GM21717 (cell line): ENCODE results near the gene LATS2.

Experiments used
- ATAC-seq: cut with Tn5 transposase; IDR thresholded peaks from one replicate; pipeline ENCODE4 v1.9.1; 2021; ENCODE audit warnings: mild to moderate bottlenecking, moderate library complexity; ENCODE audit not compliant: unreplicated experiment

Gene LATS2

DNA sequence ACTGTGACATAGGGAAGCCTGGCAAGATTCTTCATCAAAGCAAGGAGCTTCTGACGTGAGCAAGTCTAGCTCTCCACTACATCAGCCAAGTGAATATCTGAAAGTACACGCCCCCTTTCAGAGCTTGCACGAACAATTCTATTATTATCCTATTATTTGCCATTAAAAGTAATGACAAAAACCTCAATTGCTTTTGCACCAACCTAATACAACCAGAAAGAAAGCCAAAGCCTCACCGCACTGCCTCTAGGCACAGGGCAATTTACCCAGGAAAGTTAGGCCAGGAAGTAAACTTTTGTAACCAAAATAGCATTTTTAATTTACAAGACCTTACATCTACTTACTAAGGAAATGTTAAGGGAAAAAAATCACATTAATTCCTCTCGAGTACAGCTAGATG lies 41.2 kb downstream of the LATS2 start:
- ATAC-seq, result no peak

DNA sequence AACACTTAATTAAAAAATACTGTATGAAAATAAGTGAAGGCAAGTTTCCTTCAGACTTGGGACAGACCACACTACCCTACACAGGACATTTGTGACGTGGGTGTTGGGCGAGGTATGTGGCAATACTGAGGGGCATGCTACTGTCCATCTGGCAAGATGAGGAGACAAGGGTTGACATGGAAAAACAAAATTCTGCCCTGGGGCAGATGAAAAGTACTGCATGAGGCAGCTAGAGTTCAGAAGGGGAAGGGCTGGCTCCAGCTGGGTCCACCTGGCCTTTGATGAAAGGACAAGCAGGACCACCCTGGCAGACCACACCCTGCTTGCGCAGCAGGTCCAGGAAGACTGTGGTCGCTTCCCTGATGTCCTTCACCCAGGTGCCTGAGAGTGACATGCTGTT lies 43.2 kb downstream of the LATS2 start:
- ATAC-seq, result no peak

- ATAC-seq, result no peak
Observed at GRCh38 chr13:21016487-21016886, 44.9 kb downstream of the LATS2 start.

GRCh38 chr13:21015284-21015683 lies 46.1 kb downstream of the LATS2 start:
- ATAC-seq, result no peak

GRCh38 chr13:21014502-21015170 lies 46.8 kb downstream of the LATS2 start:
- ATAC-seq, result no peak

DNA sequence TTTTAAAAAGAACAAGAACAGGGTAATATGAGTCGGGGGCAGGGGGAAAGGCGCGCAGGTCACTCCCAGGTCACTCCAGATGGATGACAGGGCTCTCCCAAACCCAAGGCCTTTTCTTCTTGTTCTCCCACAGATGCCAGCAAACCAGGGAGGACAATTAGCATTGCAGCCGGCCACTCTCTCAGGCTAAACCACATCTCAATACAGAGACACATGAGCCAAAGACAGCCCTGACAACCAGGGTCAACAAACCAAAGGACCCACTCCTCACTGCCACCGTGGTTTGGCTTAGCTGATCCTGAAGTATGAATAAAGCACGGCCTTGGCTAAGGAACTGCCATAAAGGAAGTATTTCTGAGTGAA lies 47.3 kb downstream of the LATS2 start:
- no peak for ATAC-seq

DNA sequence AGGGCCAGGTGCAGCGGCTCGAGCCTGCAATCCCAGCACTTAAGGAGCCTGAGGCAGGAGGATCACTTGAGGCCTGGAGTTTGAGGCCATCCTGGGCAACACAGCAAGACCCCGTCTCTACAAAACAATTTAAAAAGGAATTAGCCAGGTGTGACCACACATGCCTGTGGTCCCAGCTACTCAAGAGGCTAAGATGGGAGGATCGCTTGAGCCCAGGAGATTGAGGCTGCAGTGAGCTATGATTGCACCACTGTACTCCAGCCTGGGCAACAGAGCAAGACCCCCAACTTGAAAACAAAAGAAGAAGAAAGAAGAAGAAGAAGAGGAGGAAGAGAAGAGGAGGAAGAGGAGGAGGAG lies 47.7 kb downstream of the LATS2 start:
- ATAC-seq, result no peak

GRCh38 chr13:21012841-21013681 lies 48.3 kb downstream of the LATS2 start:
- no peak for ATAC-seq

DNA sequence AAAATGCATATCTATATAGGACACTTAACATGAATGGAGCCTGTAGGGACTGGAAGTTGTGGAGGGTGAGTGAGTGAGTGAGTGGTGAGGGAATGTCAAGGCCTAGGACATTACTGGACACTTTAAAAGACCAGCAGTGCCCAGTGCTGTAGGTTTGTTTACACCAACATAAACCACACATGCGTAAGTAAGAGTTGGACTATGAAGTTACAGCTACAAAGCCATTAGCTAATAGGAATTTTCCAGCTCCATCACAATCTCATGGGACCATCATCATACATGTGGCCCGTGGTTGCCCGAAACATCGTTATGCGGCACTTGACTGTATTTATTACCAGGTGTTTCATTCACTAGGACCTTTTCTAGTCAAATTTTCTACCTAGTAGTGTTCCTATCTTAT lies 49.2 kb downstream of the LATS2 start:
- no peak for ATAC-seq

DNA sequence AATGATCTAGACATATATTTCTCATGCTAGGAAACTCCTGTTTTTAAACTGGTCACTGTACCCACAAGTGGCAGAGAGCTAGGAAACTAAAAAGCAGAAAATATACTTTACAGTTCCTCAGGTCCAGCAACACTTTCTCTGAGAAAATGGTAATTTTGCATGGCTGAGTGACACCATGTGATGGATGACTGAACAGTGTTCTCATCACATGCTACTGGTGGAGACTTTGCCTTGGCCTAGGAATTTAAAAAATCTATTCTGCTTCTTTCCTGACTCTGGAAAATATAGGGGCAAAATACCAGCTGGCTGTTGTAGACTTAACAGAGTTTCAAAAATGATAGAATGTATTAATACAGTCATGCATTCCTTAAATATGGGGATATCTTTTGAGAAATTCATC lies 50.0 kb downstream of the LATS2 start:
- ATAC-seq, result no peak

GRCh38 chr13:21010621-21011020 lies 50.8 kb downstream of the LATS2 start:
- ATAC-seq, result no peak

GRCh38 chr13:21009036-21009435 lies 52.4 kb downstream of the LATS2 start:
- ATAC-seq, result no peak

- ATAC-seq, result no peak
Observed at GRCh38 chr13:21008026-21008425, 53.4 kb downstream of the LATS2 start.

GRCh38 chr13:21006141-21007005 lies 55.0 kb downstream of the LATS2 start:
- ATAC-seq, result no peak

GRCh38 chr13:21005193-21005592 lies 56.2 kb downstream of the LATS2 start:
- ATAC-seq, result no peak

DNA sequence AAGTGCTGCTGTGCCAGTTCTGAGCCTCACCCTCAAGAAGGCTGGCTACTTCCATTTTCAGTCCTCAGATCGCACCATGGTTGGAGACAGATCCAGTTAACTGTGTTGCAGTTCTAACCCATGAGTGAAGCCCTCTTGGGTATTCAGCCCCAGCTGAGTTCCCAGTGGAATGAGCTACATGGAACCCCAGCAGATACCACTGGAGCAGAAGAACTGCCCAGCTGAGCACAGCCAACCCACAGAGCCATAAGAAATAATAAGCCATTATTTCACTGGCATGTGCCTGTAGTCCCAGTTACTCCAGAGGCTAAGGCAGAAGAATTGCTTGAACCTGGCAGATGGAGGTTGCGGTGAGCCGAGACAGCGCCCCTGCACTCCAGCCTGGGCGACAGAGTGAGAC lies 59.9 kb downstream of the LATS2 start:
- ATAC-seq, result no peak

DNA sequence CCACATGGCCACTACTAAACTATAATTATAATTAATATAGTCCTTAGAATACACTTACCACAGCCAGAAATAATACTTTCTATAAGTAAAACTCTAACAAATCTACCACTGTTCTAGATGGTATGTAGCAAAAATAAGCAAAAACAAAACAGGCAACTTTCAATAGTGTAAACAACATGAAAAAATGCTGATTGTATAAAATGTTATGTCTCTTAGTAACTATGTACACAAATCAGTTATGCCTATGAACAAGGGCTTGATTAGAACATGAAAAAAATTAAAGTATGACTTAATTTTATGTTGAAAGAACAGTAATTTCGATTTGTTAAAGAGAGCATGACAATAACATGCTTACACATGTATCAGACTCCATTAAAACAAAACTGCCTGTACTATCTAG lies 60.7 kb downstream of the LATS2 start:
- ATAC-seq, result no peak

GRCh38 chr13:20998649-20999415 lies 62.6 kb downstream of the LATS2 start:
- no peak for ATAC-seq

DNA sequence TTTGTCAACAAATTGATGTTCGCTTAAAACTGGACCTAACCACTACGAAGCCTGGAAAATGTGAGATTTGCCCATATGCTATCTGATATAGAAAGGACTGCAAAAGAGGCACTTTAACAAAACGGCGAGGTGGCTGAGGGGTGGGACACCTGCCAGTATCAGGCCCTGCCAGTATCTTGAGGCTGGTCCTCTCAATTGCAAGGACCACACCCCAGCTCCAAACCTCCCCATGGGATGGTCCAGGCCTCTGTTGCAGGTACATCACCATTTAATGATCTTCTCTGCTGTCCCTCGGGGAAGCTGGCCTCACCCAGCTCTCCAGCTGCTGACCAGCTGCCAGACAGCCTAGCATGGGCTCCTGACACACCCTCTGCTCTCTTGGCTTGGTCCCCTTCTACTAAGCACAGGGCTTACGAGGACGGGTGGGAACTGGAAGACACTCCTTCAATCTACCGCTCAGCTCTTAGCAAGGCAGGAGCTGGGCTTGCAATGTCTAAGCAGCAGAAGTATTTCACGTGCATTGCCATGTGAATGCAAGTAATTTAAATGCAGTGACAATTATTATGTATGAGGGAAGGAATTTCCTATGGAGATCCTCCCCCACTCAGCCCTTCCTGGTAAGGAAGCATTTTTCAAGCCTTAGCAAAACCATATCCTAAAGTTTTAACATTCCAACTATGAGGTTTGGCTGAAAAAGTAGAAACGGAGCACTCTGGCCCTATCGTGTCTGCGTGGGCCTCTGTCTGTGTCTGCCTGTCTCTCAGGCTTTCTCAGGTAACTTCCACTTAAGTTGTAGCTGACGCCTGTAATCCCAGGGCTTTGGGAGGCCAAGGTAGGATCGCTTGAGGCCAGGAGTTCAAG lies 63.9 kb downstream of the LATS2 start:
- no peak for ATAC-seq

DNA sequence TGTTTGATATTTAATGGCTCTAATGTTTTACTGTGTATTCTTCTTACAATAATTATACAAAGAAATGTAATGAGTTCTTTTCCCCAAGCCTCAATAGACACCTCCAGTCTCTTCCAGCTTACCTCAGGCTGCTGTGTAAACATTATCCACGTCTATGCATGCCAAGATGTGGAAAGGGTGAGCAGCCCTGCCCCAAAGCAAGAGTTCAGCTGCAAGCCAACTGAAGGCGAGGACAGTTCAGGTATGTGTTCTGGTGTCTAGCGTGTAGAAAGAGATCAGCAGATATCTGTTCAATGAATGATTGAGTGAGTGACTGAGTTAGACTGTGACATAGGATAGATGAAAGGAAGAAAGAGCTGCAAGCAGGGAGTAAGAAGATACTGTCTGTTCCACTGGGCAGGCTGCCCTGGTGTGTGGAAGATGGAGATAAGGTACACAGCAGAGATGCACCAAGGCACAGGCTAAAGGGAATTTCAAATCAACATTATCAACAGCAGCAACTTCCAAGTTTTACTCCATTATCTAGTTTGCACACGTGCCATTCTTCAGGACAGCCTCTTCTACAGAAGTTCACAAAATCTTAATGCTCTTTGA lies 66.0 kb downstream of the LATS2 start:
- ATAC-seq, result no peak
